Non-pigmented ciliary epithelial cell (primary cell): Measurements from ENCODE around the gene CCDC160.
"Not testable (repeated sequence)": the region's sequence is repeated elsewhere in the genome, so short reads cannot be mapped to it uniquely, and the experiment has no call there.

Experiments
- DNase-seq: peaks from one replicate; pipeline ENCODE4 v3.0.0-alpha.2; 2010; ENCODE audit warnings: low read depth

CCDC160 gene

DNA sequence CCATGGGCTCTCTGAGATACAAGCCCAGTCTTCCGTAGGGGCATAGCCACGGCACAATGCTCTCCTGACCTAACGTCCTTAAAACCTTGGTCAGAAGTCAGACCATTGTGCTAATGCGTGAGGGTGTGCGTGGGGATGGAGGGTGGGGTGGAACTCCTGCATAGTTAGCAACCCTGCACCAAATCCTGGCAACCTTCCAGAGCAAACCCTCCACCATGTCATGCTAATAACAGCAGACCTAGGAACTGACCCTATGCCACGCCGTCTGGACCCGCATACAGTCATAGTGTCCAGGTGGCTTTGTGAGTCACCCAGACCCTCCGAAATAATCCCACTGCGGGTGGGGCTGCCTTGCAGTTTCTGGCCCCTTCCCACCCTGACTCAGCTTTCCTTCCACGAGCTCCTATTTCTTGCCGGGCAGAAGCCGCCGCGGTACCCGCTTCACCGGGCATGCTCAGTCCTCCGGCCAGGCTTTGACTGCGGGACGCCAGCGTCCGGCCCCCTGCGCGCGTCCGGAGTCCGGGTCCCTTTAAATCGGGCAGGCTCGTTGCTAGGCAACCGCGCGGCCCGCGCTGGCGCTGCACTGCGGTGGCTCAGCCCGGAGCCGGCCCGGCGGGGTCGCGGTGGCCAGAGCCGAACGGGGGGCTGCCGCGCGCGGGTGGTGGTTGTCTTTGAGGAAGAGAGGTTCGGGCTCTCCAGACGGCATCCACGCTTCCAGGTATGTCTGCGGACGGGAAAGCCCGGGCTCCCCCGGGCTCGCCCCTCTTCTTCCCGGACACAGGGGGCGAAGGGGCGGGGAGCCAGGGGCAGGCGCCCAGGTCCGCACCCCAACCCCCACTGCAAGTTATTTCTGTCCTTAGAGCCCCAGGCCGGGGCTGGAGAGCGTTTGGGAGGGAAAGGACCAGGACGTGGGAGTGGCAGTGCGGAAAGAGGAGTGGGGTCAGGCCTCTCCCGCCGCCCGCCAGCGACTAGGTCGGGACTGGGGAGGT, at the start of gene CCDC160:
Gene CCDC160 (plus strand): TSS at position 557 of the 989 bp plus-strand sequence. CDS start 7,619 bp downstream, outside the sequence.
- no peak for DNase-seq

DNA sequence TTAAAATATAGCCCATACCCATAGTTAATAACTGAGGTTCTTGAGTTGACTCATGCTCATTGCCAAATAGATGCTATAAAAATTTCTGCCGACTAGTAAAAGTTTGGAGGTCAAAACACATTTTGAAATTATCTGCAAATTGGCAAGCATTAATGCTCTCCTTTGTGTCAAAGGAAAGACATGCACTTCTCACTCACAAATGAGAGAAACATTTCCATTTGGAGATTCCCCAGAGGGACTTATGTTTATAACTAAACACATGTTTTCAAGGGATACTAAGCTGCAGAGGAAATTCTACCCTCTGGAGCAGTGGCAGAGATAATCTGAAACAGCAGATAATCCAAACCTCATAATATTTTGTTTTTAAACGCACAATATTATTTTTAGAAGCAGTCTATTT, 45.7 kb upstream of the CCDC160 start:
- no peak for DNase-seq

DNA sequence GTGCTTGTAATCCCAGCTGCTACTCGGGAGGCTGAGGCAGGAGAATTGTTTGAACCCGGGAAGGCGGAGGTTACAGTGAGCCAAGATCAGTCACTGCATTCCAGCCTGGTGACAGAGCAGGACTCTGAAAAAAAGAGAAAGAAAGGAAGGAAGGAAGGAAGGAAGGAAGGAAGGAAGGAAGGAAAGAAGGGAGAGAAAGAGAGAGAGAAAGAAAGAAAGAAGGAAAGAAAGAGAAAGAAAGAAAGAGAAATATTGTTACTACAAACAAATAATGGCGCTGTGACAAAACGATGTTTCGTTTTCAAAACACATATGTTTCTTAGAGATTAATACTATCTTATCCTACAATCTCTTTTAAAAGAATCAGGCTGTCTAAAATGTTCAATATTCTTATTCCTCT, 42.1 kb upstream of the CCDC160 start:
- DNase-seq = no peak

DNA sequence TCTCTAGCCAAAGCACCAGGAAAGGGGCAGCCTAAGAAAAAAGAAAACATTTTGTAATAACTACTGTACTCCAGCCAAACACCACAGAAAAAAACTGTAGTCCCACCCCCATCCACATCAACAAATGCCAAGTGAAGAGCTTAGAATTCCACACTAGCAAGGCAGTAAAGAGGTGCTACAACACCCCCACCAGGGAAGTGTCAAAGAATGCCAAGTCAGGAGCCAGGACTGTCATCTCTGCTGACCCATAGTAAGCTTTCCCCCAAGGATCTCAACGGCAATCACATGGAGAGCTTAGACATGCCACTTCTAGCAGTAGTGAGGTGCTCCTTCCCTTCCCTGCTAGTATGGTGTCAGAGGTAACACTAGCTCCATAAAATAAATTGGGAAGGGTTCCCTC, 34.4 kb upstream of the CCDC160 start:
- no peak for DNase-seq

DNA sequence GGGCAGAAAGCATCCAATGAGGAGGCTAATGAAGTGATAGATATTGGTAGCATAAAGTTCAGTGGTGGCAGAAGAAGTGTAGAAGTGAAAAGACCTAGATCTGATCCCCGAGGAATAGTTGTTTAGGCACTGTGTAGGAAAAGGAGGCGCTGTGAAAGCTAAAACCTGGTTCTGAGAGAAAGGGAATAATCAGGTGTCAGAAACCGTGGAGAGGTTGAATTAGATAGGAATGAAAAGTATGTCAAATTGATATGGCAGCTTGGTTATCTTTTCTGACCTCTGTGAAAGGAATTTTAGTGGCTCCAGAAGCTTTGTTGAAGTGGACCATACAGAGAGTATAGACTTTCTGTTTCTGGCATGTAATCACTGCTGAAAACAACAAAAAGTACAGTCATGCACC, 30.8 kb upstream of the CCDC160 start:
- DNase-seq = no peak

DNA sequence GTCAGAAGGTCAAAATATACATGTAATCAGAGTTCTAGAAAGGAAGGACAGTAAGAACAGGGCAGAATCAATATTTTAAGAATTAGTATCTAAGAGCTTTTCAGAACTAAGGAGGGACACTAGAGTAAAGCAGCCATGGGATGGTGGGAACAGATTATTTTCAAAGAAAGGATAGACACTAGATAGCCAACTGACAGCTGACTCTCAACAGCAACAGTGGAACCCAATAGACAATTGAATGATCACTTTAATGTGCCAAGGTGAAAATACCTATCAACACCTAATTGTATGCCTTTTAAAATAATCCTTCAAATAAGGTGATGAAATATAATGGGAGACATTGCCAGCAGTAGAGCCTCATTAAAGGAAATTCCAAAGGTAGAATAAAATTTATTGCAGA, 26.5 kb upstream of the CCDC160 start:
- DNase-seq = no peak

DNA sequence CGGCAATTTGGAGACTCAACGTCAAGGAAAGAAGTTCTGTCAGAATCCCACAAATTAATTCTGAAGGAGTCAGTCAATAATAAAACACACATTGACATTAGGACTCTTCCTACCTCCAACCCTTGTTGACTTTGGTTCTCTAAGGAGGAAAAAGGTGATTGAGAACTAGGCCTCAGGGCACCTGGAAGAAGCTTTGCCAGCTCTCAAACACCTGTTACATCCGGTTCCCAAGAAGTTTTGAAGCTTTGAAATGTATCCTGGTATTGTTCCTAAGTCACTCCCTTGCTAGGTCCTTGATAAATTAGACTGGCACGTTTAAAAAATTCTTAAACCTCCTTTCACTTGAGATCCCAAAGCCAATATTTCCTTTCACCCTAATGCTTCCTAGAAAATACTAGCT, 1.7 kb upstream of the CCDC160 start:
- no peak for DNase-seq

DNA sequence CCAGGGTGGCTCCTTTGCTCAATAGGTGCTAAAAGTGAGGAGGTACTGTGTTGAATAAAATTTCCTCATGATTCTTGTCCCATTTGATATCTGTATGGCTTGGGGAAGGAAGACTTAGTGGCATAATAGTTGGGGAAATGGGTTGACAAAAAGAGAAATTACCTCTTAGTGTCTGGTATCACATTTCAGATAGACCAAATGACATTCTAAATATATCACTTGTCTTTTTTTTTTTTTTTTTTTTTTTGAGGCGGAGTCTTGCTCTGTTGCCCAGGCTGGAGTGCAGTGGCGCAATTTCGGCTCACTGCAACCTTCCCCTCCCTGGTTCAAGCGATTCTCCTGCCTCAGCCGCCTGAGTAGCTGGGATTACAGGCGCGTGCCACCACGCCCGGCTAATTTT, 1.2 kb downstream of the CCDC160 start:
- not testable (repeated sequence) for DNase-seq

DNA sequence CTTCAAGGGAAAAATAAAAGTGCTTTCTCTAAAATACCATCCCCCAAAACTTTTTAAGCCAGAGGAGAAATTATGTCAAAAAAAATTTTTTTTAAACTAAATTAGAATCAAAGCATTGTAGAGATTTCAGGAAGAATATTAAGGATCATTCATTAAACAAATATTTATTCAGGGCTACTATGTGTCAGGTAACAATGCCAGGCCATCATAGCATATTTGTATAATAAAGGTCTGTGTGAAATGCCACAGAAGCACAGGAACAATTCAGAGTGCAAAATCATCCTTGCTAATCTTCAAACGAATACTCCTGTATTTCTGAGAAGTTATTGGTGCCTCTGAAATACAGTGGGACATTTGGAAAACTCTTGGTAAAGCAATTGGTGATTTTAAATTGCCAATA, 2.0 kb downstream of the CCDC160 start:
- DNase-seq = no peak

DNA sequence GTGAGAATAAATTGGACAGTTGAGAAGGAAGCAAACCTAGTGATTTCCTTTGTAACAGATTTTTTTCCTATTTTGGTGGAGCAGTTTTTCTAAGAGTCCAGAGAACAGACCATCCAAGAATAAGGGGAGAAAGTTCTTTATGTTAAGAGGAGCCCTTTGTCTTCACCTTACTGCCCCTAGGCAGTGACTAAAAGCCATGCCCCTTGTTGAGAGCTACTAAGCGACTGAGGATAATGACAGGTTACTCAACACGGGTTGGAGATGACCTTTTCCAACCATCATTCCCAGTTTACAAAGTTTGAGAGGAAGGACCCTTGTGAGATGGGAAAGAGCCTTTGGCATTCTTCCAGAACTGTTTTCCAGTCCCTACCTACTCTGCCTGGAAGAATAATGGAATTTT, 3.2 kb downstream of the CCDC160 start:
- no peak for DNase-seq

DNA sequence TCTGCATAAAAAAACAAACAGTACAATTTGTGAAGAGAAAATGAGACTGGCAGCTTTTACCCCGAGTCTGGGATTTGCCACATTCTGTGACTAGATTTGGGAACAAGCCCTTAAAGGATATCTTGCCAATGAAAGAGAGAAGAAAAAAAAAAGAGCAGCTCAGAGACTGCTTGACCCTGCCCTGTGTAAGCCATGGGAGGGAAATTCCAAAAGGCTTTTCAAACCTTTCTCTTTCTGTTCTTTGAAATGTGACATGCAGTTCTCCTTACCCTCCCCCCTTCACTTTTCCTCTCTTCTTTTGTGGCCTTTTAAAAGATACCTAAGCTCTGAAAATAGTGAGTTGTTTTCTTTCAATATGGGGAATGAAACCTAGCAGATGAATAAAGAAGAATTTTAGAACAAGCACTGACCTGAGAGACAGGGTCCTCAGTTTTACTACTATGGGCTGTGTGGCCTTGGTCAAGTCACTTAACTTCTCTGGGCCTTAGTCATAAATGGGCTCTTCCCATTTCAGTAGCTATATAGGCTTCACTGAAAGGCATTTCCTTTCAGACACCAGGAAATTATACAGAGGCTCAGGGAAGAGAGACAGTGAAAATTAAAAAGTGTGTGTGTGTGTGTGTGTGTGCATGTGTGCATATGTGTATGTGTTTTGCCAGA, 5.1 kb downstream of the CCDC160 start:
- no peak for DNase-seq

DNA sequence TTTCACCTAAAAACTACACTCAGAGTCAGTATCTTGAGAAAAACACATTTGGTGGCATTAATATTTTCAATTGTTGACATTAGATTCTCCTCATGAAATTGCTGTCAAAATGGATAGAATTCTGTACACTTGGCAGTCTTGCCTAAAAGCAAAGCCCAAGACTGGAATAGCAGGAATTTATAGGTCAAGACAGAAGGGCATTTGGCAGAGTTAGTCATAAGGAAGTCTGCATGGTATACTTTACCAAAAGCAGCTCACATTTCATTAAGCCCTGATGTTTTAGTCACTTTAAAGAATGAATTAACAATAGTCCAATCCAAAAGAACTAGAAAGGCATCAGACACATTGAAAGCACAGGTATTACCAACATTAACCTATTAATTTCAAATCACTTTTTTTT, 7.1 kb downstream of the CCDC160 start:
- DNase-seq = peak; percentile 13

DNA sequence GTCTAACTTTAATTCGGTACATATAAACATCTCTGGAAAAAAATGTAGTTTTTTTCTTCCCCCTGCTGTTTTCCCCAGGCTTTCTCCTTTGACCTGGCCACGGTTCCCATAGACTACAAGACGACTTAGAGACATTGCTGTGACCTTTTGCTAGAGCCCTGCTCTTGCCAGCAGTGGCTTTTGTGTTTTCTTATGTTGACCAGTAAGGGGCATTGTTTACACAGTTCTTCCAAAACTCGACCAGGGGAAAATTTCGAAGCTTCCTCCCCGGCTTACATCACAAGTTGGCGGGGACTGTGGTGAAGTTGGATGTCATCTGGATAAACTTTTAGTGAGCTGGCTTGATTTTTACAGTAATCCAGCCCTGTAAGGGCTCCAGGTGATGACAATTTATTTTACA, 9.3 kb downstream of the CCDC160 start:
- DNase-seq = no peak

DNA sequence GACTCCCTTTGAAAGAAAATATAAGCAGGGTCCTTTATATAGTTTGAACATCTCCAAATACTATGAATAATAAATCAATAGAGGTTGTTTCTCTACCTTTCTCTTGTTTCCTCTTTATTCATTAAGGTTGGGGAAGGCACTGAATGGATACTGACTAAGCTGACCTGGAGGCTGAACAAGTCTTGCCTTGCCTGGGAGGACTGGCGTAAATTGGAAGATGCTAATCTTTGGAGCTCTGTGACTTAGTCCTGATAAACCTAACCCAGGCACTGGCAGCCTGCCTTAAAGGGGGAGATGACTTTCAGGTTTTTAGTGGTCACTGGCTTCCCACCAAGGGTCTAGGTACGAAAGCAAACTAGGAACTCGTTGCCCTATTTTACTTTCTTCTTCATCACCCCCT, 10.5 kb downstream of the CCDC160 start:
- no peak for DNase-seq

DNA sequence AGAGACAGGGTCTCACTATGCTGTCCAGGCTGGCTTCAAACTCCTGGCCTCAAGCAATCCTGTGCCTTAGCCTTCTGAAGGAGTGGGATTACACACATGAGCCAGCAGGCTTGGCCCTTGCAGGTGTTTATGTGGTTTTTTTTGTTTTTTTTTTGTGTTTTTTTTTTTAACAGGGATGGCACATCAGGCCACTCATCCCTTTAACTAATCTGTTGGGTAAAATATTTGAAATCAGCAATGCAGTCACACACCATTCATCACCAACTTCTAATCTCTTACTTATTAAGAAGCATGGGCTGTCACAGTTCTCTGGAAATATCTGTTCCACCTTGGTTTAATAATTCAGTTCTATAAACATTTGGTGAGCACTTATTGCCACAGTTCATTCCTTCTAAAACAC, 12.3 kb downstream of the CCDC160 start:
- no peak for DNase-seq

DNA sequence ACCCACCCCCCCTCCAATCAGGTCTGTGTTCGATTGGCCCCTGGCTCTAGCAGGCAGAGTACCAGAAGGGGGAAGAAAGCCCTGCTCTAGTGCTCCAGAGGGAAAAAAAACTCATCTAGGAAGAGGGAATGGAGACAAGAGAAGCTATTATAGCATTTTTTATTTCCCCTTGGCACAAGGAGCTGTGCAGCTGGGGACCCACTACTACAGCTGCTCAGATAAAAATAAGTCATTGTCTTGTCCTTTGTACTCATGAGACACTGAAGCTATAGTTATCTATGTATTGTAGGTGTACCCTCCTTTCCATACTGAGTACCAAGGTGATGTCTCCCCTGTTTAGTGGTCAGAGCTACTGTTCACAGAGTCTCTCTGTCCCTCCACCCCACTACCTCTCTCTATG, 14.3 kb downstream of the CCDC160 start:
- no peak for DNase-seq

DNA sequence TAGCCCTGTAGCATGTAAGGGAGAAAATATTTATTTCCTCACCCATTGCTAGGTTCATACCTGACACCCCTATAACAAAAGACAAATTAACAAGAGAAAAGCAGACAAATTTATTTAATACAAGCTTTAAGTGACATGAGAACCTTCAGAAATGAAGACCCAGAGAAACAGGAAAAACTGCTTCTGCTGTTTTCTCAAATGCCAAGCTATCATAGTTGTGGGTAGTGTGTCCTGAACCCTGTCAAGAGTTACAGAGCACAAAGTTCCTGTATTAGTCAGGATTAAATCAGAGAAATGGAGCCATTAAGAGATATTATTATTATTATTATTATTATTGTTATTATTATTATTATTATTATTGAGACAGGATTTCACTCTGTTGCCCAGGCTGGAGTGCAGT, 17.5 kb downstream of the CCDC160 start:
- DNase-seq = no peak

DNA sequence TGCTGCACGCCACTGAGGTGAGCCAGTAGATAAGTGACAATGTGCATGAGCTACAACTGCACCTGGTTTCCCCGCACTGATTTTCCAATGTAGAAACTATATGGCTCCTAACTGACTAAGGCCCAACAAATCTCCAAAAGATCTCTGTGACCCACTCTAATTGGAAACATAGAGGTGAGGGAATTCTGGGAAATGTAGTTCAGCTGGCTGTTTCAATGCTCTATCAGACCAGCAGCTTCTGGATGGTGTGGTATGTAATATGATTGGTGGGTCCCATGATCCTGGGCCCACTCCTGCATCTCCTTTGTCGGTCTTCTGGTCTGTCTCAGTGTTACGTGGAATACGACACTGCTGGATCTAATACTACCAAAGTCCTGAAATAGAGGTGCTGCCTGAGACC, 18.6 kb downstream of the CCDC160 start:
- DNase-seq = no peak

DNA sequence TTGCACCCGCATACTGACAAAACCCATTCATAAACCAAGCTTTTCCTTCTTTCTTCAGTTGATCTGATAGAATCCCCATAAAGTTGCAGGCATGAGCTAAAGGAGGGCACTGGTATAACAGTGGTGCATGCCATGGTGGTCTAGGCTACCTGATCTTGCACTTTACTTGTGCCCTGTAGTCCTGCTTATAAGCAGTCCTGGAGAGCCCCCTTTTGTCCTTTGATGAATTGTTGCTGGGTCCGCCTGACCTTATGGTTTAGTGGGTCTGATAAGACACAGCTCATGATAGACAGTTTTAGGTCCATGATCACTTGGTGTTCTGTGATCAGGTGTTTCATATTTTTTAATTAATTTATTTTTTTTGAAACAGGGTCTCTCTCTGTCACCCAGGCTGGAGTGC, 19.7 kb downstream of the CCDC160 start:
- no peak for DNase-seq

DNA sequence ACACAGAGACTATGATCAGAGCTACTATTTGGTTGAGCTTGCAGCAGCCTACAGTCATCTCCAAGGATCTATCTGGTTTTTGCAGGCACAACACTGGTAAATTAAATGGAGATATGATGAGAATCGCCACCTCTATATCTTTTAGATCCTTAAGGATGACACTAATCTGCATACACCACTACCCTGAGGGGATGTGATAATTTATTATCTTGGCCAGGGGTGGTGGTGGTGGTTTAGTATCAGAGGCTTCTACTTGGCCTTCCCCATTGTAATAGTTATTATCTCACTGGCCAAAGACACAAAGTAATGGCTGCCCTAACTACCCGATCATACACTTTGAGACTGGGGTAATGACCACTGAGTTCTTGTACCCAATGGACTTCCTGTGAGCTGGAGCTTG, 21.2 kb downstream of the CCDC160 start:
- no peak for DNase-seq

DNA sequence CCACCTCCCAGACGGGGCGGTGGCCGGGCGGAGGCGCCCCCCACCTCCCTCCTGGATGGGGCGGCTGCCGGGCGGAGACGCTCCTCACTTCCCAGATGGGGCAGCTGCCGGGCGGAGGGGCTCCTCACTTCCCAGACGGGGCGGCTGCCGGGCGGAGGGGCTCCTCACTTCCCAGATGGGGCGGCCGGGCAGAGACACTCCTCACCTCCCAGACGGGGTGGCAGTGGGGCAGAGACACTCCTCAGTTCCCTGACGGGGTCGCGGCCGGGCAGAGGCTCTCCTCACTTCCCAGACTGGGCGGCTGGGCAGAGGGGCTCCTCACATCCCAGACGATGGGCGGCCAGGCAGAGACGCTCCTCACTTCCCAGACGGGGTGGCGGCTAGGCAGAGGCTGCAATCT, 49.0 kb downstream of the CCDC160 start:
- not testable (repeated sequence) for DNase-seq

DNA sequence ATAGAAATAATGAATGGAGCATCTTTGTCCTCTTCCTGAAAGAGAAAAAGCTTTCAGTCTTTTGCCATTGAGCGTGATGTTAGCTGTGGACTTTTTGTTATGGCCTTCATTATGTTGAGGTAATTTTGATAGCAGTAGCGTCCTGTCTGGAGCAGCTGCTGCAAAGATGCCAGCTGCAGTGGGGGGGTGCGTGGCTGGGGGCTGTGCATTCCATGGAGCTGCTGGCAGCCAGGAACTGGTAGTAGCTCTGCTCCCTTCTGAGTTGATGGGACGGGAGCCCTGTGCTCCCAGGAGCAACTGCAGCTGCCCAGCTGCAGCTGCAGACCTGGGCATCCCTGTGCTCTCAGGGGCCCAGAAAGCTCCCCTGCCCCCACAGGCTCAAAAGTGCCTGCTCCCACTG, 50.4 kb downstream of the CCDC160 start:
- no peak for DNase-seq

DNA sequence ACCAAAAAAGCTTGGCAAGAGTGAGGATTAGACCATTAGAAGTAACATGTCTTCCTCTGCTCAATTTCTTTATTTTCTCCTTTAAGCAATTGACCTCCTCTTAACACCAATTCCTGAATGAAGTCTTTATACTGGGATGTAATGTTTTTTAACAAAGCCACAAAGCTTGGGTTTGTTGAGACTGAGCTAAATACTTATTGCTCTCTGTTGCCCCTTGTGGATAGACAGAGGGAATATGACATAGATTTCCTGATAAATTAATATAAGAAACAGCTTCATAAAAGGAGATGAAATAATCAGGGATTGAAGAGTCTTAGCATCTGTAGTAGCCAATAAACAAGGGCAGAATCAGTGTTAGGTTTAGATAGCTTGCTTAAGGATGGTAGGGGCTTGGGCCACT, 57.6 kb downstream of the CCDC160 start:
- DNase-seq = no peak
